Activated T-helper 2 cell treated with anti-CD3 and anti-CD28 coated beads, Interferon-gamma antibody, Interleukin-2, Interleukin-4, amounts not matched to agents 10 μg/mL and 5 μg/mL and 100 μg/mL, durations not matched to agents 14 hours and 24 hours and 36 hours (primary cell): ENCODE measurements around the gene SCAMP1. TPM values are rescaled to one million over a fixed set of nuclear protein-coding genes. Genes with fewer than 3 reads are reported as not detected.
"Not testable (repeated sequence)": the region's sequence is repeated elsewhere in the genome, so short reads cannot be mapped to it uniquely, and the experiment has no call there.

Experiments used
- DNase-seq: peaks from one replicate; pipeline ENCODE4 v3.0.0; 2021; ENCODE audit warnings: low spot score
- H3K27ac Mint-ChIP-seq: one replicate; pipeline ENCODE4 v1.8.0; 2021; ENCODE audit warnings: mixed read lengths
- H3K27me3 Mint-ChIP-seq: one replicate; pipeline ENCODE4 v1.8.0; 2021; ENCODE audit warnings: low read depth, mixed read lengths
- H3K36me3 Mint-ChIP-seq: one replicate; pipeline ENCODE4 v1.8.0; 2021; ENCODE audit warnings: low read depth, mixed read lengths
- H3K4me1 Mint-ChIP-seq: one replicate; pipeline ENCODE4 v1.8.0; 2021; ENCODE audit warnings: low read depth, mixed read lengths
- H3K4me3 Mint-ChIP-seq: one replicate; pipeline ENCODE4 v1.8.0; 2021; ENCODE audit warnings: low read depth, mild to moderate bottlenecking, moderate library complexity, mixed read lengths
- H3K9me3 Mint-ChIP-seq: one replicate; pipeline ENCODE4 v1.8.0; 2021; ENCODE audit warnings: mixed read lengths
- intact Hi-C: fragments of 100-400 bp; cut with micrococcal nuclease; formaldehyde crosslinking; loops from one replicate; pipeline ENCODE4 v1.15.1; 2023
- total RNA-seq: library from RNA; stranded (reverse); gene quantifications from 2 replicates; pipeline ENCODE4 v1.2.3, GENCODE V29; 2022

SCAMP1 gene
- total RNA-seq, 1 donor from 2014 or later = 17.1 TPM

GRCh38 chr5:78339617-78340436 is 20.6 kb upstream of the SCAMP1 start:
- Mint-ChIP-seq H3K9me3 (peaks cover 12% of the 10 kb centered on the region), H3K36me3 (peaks cover 4% of the 10 kb centered on the region), H3K27ac (no peak overlapping the region), H3K27me3 (peaks cover 12% of the 10 kb centered on the region), H3K4me3 (no peak overlapping the region), H3K4me1 (no peaks in the 10 kb centered on the region)
- no peak for DNase-seq
- intact Hi-C loops = no loop called here

- Mint-ChIP-seq H3K9me3 (peaks cover 12% of the 10 kb centered on the region), H3K36me3 (peaks cover 4% of the 10 kb centered on the region), H3K4me1 (no peaks in the 10 kb centered on the region), H3K27ac (no peak overlapping the region), H3K4me3 (no peak overlapping the region), H3K27me3 (peaks cover 10% of the 10 kb centered on the region)
- DNase-seq = no peak
- intact Hi-C loops = no loop called here
Observed at GRCh38 chr5:78341440-78341839, 19.0 kb upstream of the SCAMP1 start.

DNA sequence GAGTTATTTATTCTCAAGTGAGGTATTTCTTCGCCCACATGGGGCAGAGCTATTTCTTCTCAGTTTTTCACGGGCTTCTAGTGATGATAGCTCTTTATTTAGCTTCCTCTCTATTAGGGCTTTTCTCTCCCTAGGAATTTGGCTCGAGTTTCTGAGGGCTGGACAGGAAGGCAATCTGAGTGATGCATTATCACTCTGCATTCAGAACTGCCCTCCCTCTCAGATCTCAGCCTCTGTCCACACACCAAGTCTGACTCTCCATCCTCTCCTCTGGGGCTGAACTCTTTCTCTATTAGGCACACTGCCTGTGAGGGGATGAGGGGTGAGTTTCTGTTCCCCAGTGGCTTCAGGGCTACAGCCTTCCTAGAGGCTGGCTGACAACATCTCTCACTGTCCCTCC is 14.9 kb upstream of the SCAMP1 start:
- Mint-ChIP-seq H3K27ac (no peak overlapping the region), H3K4me3 (no peak overlapping the region), H3K4me1 (no peaks in the 10 kb centered on the region), H3K9me3 (no peaks in the 10 kb centered on the region), H3K36me3 (no peaks in the 10 kb centered on the region), H3K27me3 (peaks cover 4% of the 10 kb centered on the region)
- DNase-seq = no peak
- intact Hi-C loops = no loop called here

DNA sequence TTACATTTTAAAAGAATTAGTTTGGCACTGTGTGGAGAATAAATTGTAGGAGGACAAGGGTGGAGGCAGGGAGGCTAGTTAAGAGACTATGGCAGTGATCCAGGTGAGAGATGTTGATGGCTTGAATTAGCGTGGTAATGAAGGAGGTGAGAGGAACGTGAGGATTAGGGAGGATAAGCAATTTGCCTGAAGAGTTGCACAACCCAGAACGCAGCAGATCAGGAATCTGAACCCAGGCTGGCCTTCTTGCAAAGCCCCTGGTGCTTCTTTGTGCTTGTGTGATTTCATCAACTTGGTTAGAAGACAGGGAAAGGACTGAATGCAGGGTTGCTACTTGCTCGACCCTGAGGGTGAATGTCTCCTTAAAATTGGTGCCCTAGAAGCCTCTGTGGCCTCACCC is 6.9 kb upstream of the SCAMP1 start:
- Mint-ChIP-seq H3K4me3 (no peak overlapping the region), H3K27ac (no peak overlapping the region), H3K27me3 (peaks cover 3% of the 10 kb centered on the region), H3K36me3 (peaks cover 11% of the 10 kb centered on the region), H3K4me1 (peaks cover 6% of the 10 kb centered on the region), H3K9me3 (no peaks in the 10 kb centered on the region)
- intact Hi-C loops = no loop called here
- DNase-seq = no peak

DNA sequence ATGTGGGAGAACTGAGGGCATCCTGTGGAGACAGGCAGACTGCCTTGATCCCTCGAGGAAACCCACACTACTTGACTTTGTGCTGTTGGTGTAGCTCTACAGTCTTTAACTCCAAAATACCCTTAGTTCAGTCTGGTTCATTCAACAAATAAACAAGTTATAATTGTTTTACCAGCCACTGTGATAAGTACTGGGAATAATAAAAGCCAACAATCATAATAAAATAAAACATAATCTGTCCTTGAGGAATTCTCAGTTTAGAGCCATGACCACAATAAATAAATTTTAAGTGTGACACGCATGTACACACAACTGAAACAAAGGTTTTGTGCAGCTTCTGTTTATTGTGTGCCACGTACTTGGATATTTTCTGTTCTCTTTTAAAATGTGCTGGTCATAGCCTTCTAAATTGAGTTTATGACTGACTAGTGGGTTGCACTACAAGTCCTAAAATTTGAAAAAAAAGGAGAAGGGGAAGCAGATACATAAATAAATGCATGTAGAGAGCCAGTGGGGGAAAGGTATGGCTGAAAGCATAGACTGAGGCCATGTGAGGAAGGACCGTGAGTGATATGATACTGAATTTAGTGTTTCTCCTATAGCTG is 6.2 kb upstream of the SCAMP1 start:
- DNase-seq = no peak
- Mint-ChIP-seq H3K4me3 (no peak overlapping the region), H3K27me3 (peaks cover 3% of the 10 kb centered on the region), H3K9me3 (no peaks in the 10 kb centered on the region), H3K36me3 (peaks cover 15% of the 10 kb centered on the region), H3K4me1 (peaks cover 12% of the 10 kb centered on the region), H3K27ac (no peak overlapping the region)
- intact Hi-C loops = no loop called here

DNA sequence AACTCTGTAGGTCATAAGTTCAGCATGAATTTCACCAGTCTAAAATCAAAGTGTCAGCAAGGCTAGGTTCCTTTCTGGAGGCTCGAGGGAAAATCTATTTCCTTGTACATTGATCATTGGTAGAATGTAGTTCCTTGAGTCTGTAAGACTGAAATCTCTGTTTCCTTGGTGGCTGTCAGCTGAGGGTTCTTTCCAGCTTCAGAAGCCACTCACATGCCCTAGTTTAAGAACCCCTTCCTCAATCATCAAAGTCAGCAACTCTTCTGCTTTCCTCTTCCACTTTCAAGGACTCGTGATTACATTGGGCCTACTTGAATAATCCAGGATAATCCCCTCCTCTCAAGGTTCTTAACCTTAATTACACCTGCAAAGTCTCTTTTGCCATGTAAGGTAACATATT is 4.9 kb upstream of the SCAMP1 start:
- Mint-ChIP-seq H3K9me3 (no peaks in the 10 kb centered on the region), H3K4me3 (no peak overlapping the region), H3K27ac (no peak overlapping the region), H3K4me1 (peaks cover 18% of the 10 kb centered on the region), H3K36me3 (peaks cover 20% of the 10 kb centered on the region), H3K27me3 (peaks cover 3% of the 10 kb centered on the region)
- no peak for DNase-seq
- intact Hi-C loops = no loop called here

GRCh38 chr5:78359455-78359830 is 974 bp upstream of the SCAMP1 start:
- intact Hi-C loops, H3K9me3 Mint-ChIP-seq, H3K27me3 Mint-ChIP-seq, DNase-seq: not testable (repeated sequence)
- Mint-ChIP-seq H3K4me1 (peaks cover 29% of the 10 kb centered on the region), H3K27ac (peak overlapping the region; percentile 94), H3K4me3 (peak overlapping the region; percentile 95), H3K36me3 (peaks cover 20% of the 10 kb centered on the region)

- Mint-ChIP-seq H3K27me3 (no peaks in the 10 kb centered on the region), H3K27ac (peak overlapping the region; percentile 94), H3K4me1 (peaks cover 29% of the 10 kb centered on the region), H3K9me3 (no peaks in the 10 kb centered on the region), H3K36me3 (peaks cover 20% of the 10 kb centered on the region), H3K4me3 (peak overlapping the region; percentile 95)
- no peak for DNase-seq
- intact Hi-C loops = loop anchor here (1.0 kb wide), 1 partner anchor 66 kb away; the partner anchor contains the start of gene AP3B1
Observed at GRCh38 chr5:78360674-78360923, 182 bp downstream of the SCAMP1 start.

- peak overlapping the region; percentile 86 for H3K27ac Mint-ChIP-seq
- H3K36me3 Mint-ChIP-seq = peaks cover 20% of the 10 kb centered on the region
- DNase-seq = peak; percentile 52
- intact Hi-C loops = loop anchor here (1.0 kb wide), 1 partner anchor 67 kb away; the partner anchor contains the start of gene AP3B1
- no peaks in the 10 kb centered on the region for H3K27me3 Mint-ChIP-seq
- H3K4me3 Mint-ChIP-seq = peak overlapping the region; percentile 95
- H3K9me3 Mint-ChIP-seq = no peaks in the 10 kb centered on the region
- peaks cover 29% of the 10 kb centered on the region for H3K4me1 Mint-ChIP-seq
Observed at GRCh38 chr5:78360924-78361630, 660 bp downstream of the SCAMP1 start.

DNA sequence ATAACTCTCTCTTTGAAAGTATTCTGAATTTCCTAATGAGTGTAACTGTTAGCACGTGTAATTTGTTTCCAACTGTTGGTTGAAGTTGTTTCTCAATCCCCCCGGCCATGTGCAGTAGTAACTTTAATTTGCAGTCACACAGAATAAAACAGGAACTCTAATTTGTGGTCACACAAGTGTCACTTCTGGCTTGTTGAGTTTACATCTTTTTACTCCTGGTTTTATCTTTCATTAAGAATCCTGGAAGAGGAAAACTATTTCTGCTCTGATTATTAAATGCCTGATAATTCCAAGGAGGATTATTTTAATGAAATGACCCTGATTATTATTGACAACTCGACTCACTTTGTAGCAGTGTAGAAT is 1.2 kb downstream of the SCAMP1 start:
- intact Hi-C loops = no loop called here

DNA sequence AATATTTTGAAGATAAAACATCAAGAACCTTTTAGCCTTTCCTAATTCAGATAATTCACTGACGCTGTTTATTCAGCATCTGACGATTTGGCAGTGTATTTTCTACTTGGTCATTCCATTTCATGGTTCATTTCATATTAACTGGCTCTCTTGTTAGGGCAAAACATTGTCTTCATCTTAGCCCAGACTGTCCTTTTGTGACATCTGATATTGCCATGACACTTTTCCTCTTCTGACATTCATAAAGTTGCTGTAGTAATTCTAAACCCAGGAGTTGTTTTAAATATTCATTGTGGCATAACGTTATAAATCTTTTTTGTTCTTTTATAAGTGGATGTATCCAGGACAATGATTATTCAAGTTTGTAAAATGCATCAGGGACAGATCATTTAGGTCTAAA is 1.8 kb downstream of the SCAMP1 start:
- Mint-ChIP-seq H3K27me3 (no peaks in the 10 kb centered on the region), H3K36me3 (peaks cover 21% of the 10 kb centered on the region), H3K4me3 (peak overlapping the region; percentile 40), H3K27ac (no peak overlapping the region), H3K4me1 (peaks cover 29% of the 10 kb centered on the region), H3K9me3 (no peaks in the 10 kb centered on the region)
- intact Hi-C loops = no loop called here
- no peak for DNase-seq

More for the DNA sequence above, 1.2 kb downstream of the SCAMP1 start:
- Mint-ChIP-seq H3K4me1 (peaks cover 29% of the 10 kb centered on the region), H3K27ac (peak overlapping the region; percentile 86), H3K36me3 (peaks cover 20% of the 10 kb centered on the region), H3K27me3 (no peaks in the 10 kb centered on the region), H3K4me3 (peak overlapping the region; percentile 95), H3K9me3 (no peaks in the 10 kb centered on the region)
- no peak for DNase-seq

GRCh38 chr5:78364005-78364404 is 3.6 kb downstream of the SCAMP1 start:
- no peaks in the 10 kb centered on the region for H3K27me3 Mint-ChIP-seq
- peaks cover 9% of the 10 kb centered on the region for H3K36me3 Mint-ChIP-seq
- intact Hi-C loops = no loop called here
- no peaks in the 10 kb centered on the region for H3K9me3 Mint-ChIP-seq
- H3K4me1 Mint-ChIP-seq = peaks cover 21% of the 10 kb centered on the region
- H3K4me3 Mint-ChIP-seq = no peak overlapping the region
- no peak overlapping the region for H3K27ac Mint-ChIP-seq
- DNase-seq = no peak
